PC-3 (cell line): ENCODE measurements around the gene ACOXL. TPM values are rescaled to one million over a fixed set of nuclear protein-coding genes. Genes with fewer than 3 reads are reported as not detected.

Experiments used
- ATAC-seq: fragments of 200-7000 bp; cut with Tn5 transposase; 2 replicates; pipeline ENCODE4 v1.9.1; 2020; ENCODE audit warnings: mild to moderate bottlenecking, moderate library complexity
- BruUV-seq: library from RNA; stranded (reverse); fragments of 400-500 nt; replicated peaks from 2 replicates; lab custom pipeline; 2021; lab: Mats Ljungman, UMichigan
- CTCF ChIA-PET: fragments of 300-600 bp; sonication (Branson Sonifier 250); formaldehyde crosslinking; loops from one replicate; lab custom pipeline; 2022; ENCODE audit warnings: antibody characterized with exemption; lab: Charles Lee
- POLR2A ChIA-PET: fragments of 300-600 bp; sonication (Branson Sonifier 250); formaldehyde crosslinking; loops from one replicate; lab custom pipeline; 2022; ENCODE audit warnings: antibody characterized with exemption; ENCODE audit not compliant: unreplicated experiment; lab: Charles Lee
- DNase-seq: peaks from one replicate; pipeline ENCODE4 v3.0.0-alpha.2; 2015
- H2AFZ ChIP-seq: fragments of 300-600 bp; sonication (generic); 2 replicates; pipeline ENCODE4 v1.6.0; 2016; ENCODE audit warnings: antibody characterized with exemption, low read length
- H3F3A ChIP-seq: fragments of 300-600 bp; sonication (generic); one replicate; pipeline ENCODE4 v1.6.0; 2017; ENCODE audit warnings: antibody characterized with exemption, low read length, control low read depth, mild to moderate bottlenecking; ENCODE audit not compliant: unreplicated experiment
- H3K27ac ChIP-seq: fragments of 300-600 bp; sonication (generic); 2 replicates; pipeline ENCODE4 v1.5.1; 2016; ENCODE audit warnings: mild to moderate bottlenecking, low read length
- H3K27me3 ChIP-seq: fragments of 300-600 bp; sonication (generic); 2 replicates; pipeline ENCODE4 v1.6.1; 2016; ENCODE audit warnings: low read length, mixed read lengths
- H3K36me3 ChIP-seq: fragments of 300-600 bp; sonication (generic); 2 replicates; pipeline ENCODE4 v1.6.1; 2016; ENCODE audit warnings: low read depth, mixed run types, low read length, mixed read lengths
- H3K4me1 ChIP-seq: fragments of 300-600 bp; sonication (generic); 2 replicates; pipeline ENCODE4 v1.5.1; 2016; ENCODE audit warnings: low read length; ENCODE audit not compliant: insufficient read depth
- H3K4me2 ChIP-seq: fragments of 300-600 bp; sonication (generic); 2 replicates; pipeline ENCODE4 v1.6.0; 2016; ENCODE audit warnings: low read length
- H3K4me3 ChIP-seq: fragments of 300-600 bp; sonication (generic); 2 replicates; pipeline ENCODE4 v1.5.1; 2016; ENCODE audit warnings: mild to moderate bottlenecking, low read length, mixed read lengths
- H3K79me2 ChIP-seq: fragments of 300-600 bp; sonication (generic); 2 replicates; pipeline ENCODE4 v1.6.1; 2017; ENCODE audit warnings: low read length, mixed read lengths
- H3K9ac ChIP-seq: fragments of 300-600 bp; sonication (generic); 2 replicates; pipeline ENCODE4 v1.6.0; 2016; ENCODE audit warnings: mild to moderate bottlenecking, low read length
- H3K9me2 ChIP-seq: fragments of 300-600 bp; sonication (generic); replicated peaks from 2 replicates; pipeline ENCODE4 v1.6.1; 2016; ENCODE audit warnings: mixed run types, low read length, mixed read lengths
- H3K9me3 ChIP-seq: fragments of 300-600 bp; sonication (generic); 2 replicates; pipeline ENCODE4 v1.6.1; 2016; ENCODE audit warnings: low read length, mixed read lengths
- H4K20me1 ChIP-seq: fragments of 300-600 bp; sonication (generic); 2 replicates; pipeline ENCODE4 v1.6.1; 2016; ENCODE audit warnings: low read length, mixed read lengths
- EZH2 ChIP-seq: fragments of 300-600 bp; sonication (generic); IDR thresholded peaks from one replicate; pipeline ENCODE4 v1.6.1; 2017; ENCODE audit warnings: antibody characterized with exemption, mild to moderate bottlenecking, low read length; ENCODE audit not compliant: unreplicated experiment
- EZH2phosphoT487 ChIP-seq: fragments of 300-600 bp; sonication (generic); IDR thresholded peaks from 2 replicates; pipeline ENCODE4 v1.6.1; 2018; ENCODE audit warnings: mild to moderate bottlenecking, antibody characterized with exemption, low read length, borderline replicate concordance
- intact Hi-C: fragments of 100-400 bp; cut with micrococcal nuclease; formaldehyde crosslinking; loops from 2 replicates; pipeline ENCODE4 v1.9.0; 2023
- total RNA-seq: library from RNA; depleted of rRNA; stranded (reverse); fragments of >200 nt; gene quantifications from 2 replicates; pipeline ENCODE4 v1.2.3, GENCODE V29; 2014
- TF ChIP-seq, protein P1 (sequence below): fragments of 300-600 bp; sonication (generic); conservative IDR thresholded peaks from 2 replicates; pipeline ENCODE4 v1.5.1; 2017; ENCODE audit warnings: antibody characterized with exemption, low read depth, mild to moderate bottlenecking, low read length

Gene ACOXL
- total RNA-seq, 1 experiment from 2014 or later, result 16.3 TPM

- Histone ChIP-seq H3K27ac (no peak overlapping the region), H3F3A (no peaks in the 10 kb centered on the region), H3K4me2 (no peak overlapping the region), H4K20me1 (no peaks in the 10 kb centered on the region), H3K36me3 (no peaks in the 10 kb centered on the region), H3K4me1 (peaks cover 28% of the 10 kb centered on the region), H3K79me2 (peaks cover 33% of the 10 kb centered on the region), H3K9me2 (no peaks in the 10 kb centered on the region), H3K9ac (no peak overlapping the region), H3K4me3 (no peak overlapping the region), H3K9me3 (no peaks in the 10 kb centered on the region), H3K27me3 (no peaks in the 10 kb centered on the region), H2AFZ (no peak overlapping the region)
- ChIA-PET CTCF (no interaction called here), POLR2A (no interaction called here)
- intact Hi-C loops, result no loop called here
- DNase-seq (peak; percentile 40), ATAC-seq (no peak)
- BruUV-seq, result no TSS peak
- TF ChIP-seq EZH2phosphoT487, result no peak
- TF ChIP-seq EZH2, result no peak
- TF ChIP-seq, protein P1, sequence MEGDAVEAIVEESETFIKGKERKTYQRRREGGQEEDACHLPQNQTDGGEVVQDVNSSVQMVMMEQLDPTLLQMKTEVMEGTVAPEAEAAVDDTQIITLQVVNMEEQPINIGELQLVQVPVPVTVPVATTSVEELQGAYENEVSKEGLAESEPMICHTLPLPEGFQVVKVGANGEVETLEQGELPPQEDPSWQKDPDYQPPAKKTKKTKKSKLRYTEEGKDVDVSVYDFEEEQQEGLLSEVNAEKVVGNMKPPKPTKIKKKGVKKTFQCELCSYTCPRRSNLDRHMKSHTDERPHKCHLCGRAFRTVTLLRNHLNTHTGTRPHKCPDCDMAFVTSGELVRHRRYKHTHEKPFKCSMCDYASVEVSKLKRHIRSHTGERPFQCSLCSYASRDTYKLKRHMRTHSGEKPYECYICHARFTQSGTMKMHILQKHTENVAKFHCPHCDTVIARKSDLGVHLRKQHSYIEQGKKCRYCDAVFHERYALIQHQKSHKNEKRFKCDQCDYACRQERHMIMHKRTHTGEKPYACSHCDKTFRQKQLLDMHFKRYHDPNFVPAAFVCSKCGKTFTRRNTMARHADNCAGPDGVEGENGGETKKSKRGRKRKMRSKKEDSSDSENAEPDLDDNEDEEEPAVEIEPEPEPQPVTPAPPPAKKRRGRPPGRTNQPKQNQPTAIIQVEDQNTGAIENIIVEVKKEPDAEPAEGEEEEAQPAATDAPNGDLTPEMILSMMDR, result no peak
Observed at GRCh38 chr2:110731064-110731463, 1.3 kb upstream of the ACOXL start.

DNA sequence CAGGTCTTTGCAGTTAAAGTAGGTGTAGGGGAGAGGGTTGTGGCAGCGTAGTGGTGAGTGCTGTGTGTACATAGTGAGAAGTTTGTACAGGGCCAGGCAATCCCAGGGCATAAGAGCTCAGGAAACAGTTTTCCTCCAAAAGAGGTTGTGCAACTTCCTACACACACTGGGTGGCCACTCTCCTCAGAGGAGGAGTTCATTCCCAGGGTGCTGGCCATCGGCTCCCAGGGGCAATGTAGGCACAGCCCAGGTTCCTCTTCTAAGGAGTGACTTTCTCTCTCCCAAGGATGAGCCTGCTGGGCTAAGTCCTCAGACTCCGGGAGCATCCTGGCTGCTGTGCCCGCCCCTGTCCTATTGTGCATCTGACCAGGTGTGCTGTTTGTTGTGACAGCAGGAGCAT is 3.0 kb downstream of the ACOXL start:
- POLR2A ChIA-PET, result no interaction called here
- H3K9me2 ChIP-seq, result no peaks in the 10 kb centered on the region
- H2AFZ ChIP-seq, result no peak overlapping the region
- TF ChIP-seq, protein P1, result no peak
- peak overlapping the region; percentile 79 for H3K27ac ChIP-seq
- peaks cover 38% of the 10 kb centered on the region for H3K4me1 ChIP-seq
- intact Hi-C loops, result no loop called here
- ATAC-seq, result peak; percentile 37
- CTCF ChIA-PET, result no interaction called here
- peak overlapping the region; percentile 80; the same call in 1 of the 2 replicates for H3K4me3 ChIP-seq
- H3K27me3 ChIP-seq, result no peaks in the 10 kb centered on the region
- DNase-seq, result peak; percentile 83
- H3K79me2 ChIP-seq, result peaks cover 75% of the 10 kb centered on the region
- peak overlapping the region; percentile 28; the same call in 1 of the 2 replicates for H3K9ac ChIP-seq
- no peaks in the 10 kb centered on the region for H3K36me3 ChIP-seq
- no peaks in the 10 kb centered on the region for H4K20me1 ChIP-seq
- peak overlapping the region; percentile 90 for H3K4me2 ChIP-seq
- BruUV-seq, result no TSS peak
- no peaks in the 10 kb centered on the region for H3K9me3 ChIP-seq
- no peaks in the 10 kb centered on the region for H3F3A ChIP-seq

- peaks cover 4% of the 10 kb centered on the region for H3F3A ChIP-seq
- no peak overlapping the region for H2AFZ ChIP-seq
- no peaks in the 10 kb centered on the region for H4K20me1 ChIP-seq
- no peak overlapping the region for H3K4me3 ChIP-seq
- no peaks in the 10 kb centered on the region for H3K27me3 ChIP-seq
- H3K9me2 ChIP-seq, result no peaks in the 10 kb centered on the region
- no peaks in the 10 kb centered on the region for H3K9me3 ChIP-seq
- BruUV-seq, result no TSS peak
- TF ChIP-seq, protein P1, result no peak
- TF ChIP-seq EZH2phosphoT487 (no peak), EZH2 (no peak)
- DNase-seq (no peak), ATAC-seq (no peak)
- no peak overlapping the region for H3K27ac ChIP-seq
- H3K4me1 ChIP-seq, result peaks cover 50% of the 10 kb centered on the region
- no peaks in the 10 kb centered on the region for H3K36me3 ChIP-seq
- POLR2A ChIA-PET, result no interaction called here
- intact Hi-C loops, result no loop called here
- CTCF ChIA-PET, result no interaction called here
- no peak overlapping the region for H3K9ac ChIP-seq
- H3K4me2 ChIP-seq, result no peak overlapping the region
- peaks cover 86% of the 10 kb centered on the region for H3K79me2 ChIP-seq
Observed at GRCh38 chr2:110737783-110738182, 5.4 kb downstream of the ACOXL start.
